ENCODE results near the gene PPIE.
"Not testable (repeated sequence)": the region's sequence is repeated elsewhere in the genome, so short reads cannot be mapped to it uniquely, and the experiment has no call there.

- TF ChIP-seq CTCF (IDR thresholded peaks at IDR 0.05); EP300 (IDR thresholded peaks at IDR 0.05; ENCODE audit: low read depth); POLR2A (IDR thresholded peaks at IDR 0.05): not testable (repeated sequence)
Measured at GRCh38 chr1:39775676-39776399, 37.2 kb downstream of the PPIE start.

All from transverse colon (tissue), 3 donors.